HG03432 (cell line): ENCODE data around the gene FURIN.
"Not testable (repeated sequence)": the region's sequence is repeated elsewhere in the genome, so short reads cannot be mapped to it uniquely, and the experiment has no call there.

Source experiments
- ATAC-seq: cut with Tn5 transposase; IDR thresholded peaks from one replicate; pipeline ENCODE4 v1.9.1; 2021; ENCODE audit warnings: mild to moderate bottlenecking, moderate library complexity; ENCODE audit not compliant: unreplicated experiment

Gene FURIN

GRCh38 chr15:90868261-90868689 is at the start of gene FURIN:
FURIN (plus strand) TSS chr15:90868588; CDS start chr15:90875741, 7,153 bp downstream.
- no peak for ATAC-seq

- ATAC-seq = no peak
These were observed 49.0 kb upstream of the FURIN start for GRCh38 chr15:90819390-90819789.

GRCh38 chr15:90819850-90820249 is 48.5 kb upstream of the FURIN start:
- ATAC-seq = no peak

- ATAC-seq = no peak
These were observed 47.9 kb upstream of the FURIN start for GRCh38 chr15:90820481-90820880.

GRCh38 chr15:90822204-90822955 is 46.0 kb upstream of the FURIN start:
- no peak for ATAC-seq

- no peak for ATAC-seq
These were observed 44.9 kb upstream of the FURIN start for GRCh38 chr15:90823455-90823974.

- ATAC-seq = not testable (repeated sequence)
These were observed 43.1 kb upstream of the FURIN start for GRCh38 chr15:90825115-90825899.

- ATAC-seq = not testable (repeated sequence)
These were observed 42.0 kb upstream of the FURIN start for GRCh38 chr15:90826206-90826885.

GRCh38 chr15:90826886-90827435 is 41.4 kb upstream of the FURIN start:
- ATAC-seq = no peak

GRCh38 chr15:90828111-90828510 is 40.3 kb upstream of the FURIN start:
- no peak for ATAC-seq

- ATAC-seq = no peak
These were observed 39.3 kb upstream of the FURIN start for GRCh38 chr15:90829126-90829525.

GRCh38 chr15:90829942-90830440 is 38.4 kb upstream of the FURIN start:
- ATAC-seq = peak; percentile 64

GRCh38 chr15:90834626-90835025 is 33.8 kb upstream of the FURIN start:
- no peak for ATAC-seq

- ATAC-seq = no peak
These were observed 32.0 kb upstream of the FURIN start for GRCh38 chr15:90836296-90836871.

GRCh38 chr15:90837094-90837493 is 31.3 kb upstream of the FURIN start:
- ATAC-seq = no peak

GRCh38 chr15:90838139-90838538 is 30.2 kb upstream of the FURIN start:
- ATAC-seq = peak; percentile 50

- no peak for ATAC-seq
These were observed 29.8 kb upstream of the FURIN start for GRCh38 chr15:90838544-90838943.

- ATAC-seq = peak; percentile 82
These were observed 29.0 kb upstream of the FURIN start for GRCh38 chr15:90839187-90840071.

GRCh38 chr15:90840157-90840855 is 28.1 kb upstream of the FURIN start:
- ATAC-seq = no peak
